NCI-H345 treated with DMSO at 0.1 percent for 48 hours (cell line): ENCODE data around the gene KLF6.
A peak's percentile ranks its signal among the peaks of the same experiment; 100 is the strongest.

Source experiments
- DNase-seq: peaks from one replicate; lab custom pipeline; 2025; ENCODE audit not compliant: unreplicated experiment; lab: John Stamatoyannopoulos, UW

KLF6 gene

DNA sequence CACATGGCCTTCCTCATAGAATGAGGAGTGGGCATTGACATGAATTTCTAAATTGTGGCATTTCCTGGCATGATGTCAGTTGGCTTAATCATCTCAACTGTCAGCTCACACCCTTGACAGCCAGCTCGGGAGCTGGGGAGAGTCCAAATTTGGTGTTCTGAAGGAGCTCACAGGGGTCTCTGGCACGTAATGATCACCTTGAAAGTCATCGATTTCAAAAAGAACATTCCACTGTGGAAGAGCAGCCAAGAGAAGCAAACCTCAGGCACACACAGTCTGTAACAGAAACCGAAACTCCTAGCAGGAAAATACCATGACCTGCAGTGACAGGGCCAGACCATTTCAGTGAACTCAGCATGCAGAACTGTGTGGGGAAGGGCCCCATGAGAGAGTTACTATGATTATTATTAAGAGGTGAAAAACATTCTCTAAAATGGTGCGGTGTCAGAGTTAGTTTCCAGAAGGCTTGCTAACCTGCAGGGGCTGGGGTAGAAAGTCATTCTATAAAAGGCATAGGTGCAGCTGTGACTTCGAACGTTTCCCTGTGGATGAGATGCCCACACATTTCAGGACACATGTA, 26.4 kb upstream of the KLF6 start:
- DNase-seq = no peak

DNA sequence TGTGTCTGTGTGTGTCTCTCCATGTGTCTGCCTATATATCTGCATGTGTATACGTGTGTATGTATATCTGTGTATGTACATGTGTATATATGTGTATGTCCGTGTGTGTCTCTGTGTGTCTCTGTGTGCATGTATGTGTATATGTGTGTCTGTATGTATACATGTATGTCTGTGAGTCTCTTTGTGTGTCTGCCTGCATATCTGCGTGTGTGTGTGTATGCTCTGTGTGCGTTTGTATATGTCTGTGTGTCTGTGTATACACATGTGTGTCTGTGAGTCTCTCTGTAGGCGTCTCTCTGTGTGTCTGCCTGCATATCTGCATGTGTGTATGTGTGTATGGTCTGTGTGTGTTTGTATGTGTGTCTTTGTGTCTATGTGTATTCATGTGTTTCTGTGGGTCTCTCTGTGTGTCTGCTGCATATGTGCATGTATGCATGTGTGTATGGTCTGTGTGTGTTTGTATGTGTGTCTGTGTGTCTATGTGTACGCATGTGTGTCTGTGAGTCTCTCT, 23.7 kb upstream of the KLF6 start:
- DNase-seq = no peak

- no peak for DNase-seq
Measured at GRCh38 chr10:3807928-3808496, 23.0 kb upstream of the KLF6 start.

DNA sequence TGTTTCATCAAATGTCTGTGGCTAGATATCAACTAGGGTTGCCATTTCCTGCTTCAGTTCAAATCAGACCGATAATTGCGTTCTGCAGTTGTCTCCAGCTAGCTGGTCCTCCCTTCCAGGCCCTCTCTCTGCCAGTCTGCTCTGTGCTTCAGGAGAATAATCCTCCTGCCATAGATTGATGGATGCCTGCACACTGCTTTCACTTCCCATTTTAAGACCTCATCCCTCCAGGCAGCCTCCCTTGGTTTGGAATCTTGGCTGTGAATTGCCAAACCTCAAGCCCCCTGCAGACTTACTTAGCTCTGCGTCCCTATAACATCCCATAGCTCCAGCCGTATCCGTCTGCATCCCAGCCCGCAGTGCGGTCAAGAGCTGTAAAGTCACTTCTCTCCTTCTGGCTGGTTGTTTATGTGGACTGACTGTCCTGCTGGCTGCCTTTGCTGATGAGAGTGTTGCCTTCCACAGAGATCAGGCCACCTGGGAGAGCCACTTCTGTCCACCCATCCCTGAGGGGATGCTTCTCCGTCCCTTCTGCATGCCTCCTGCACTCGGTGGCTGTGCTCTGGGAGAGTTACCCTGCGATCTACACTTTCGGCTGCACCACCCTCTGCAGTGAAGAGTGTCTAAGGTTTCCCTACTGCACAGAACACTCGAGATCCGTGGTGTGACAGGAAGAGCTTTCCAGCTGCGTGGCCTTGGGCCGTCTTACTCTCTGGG, 22.4 kb upstream of the KLF6 start:
- DNase-seq = no peak

DNA sequence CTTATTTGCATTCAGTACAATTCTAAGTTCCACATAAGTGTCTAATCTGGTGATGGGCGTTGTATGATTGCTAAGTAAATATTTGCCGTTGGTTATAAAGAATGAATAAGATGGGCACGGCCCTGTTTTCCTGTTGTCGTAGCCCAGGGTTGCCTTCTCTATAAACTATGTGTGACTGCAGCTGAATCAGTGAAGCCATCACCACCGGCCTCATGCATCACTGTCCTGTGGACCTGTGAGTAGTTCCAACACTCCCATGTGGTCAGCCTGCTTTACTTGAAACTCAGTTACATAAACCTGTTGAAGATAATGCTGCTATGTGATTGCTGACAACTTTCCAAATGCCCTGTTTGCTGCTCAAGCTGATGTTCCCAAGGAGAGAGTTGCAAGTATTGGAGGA, 21.6 kb upstream of the KLF6 start:
- peak; percentile 41 for DNase-seq

- peak; percentile 45 for DNase-seq
Measured at GRCh38 chr10:3805791-3806461, 20.9 kb upstream of the KLF6 start.

DNA sequence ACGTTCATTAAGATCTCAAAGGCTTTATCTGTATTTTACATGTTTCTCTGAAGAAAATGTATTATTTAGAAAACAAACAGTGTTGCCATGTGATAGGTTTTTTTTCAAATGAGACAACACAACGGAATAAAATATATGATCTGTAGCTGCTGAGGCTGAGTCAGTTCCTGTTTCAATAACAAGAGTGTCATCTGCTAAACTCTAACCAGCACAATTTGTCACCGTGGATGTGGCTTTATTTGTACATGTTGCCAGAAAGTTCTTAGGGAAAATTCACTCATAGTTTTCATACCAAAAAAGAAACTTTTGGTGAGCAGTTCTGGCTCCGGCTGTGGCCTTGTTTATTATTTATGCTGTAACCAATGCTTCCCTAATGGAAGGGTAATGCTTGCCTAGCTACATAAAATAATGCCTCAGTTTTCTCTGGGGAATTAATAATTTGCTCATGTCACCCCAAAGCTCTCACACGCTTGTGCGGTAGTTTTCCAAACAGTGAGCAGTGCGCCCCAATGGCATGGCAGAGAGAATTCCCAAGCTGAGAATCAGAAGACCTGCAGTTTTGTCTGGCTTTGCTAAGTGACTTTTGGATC, 20.3 kb upstream of the KLF6 start:
- no peak for DNase-seq

GRCh38 chr10:3803927-3804741, 19.1 kb upstream of the KLF6 start:
- peak; percentile 22 for DNase-seq

GRCh38 chr10:3803295-3803926, 18.4 kb upstream of the KLF6 start:
- no peak for DNase-seq

GRCh38 chr10:3802526-3803265, 17.7 kb upstream of the KLF6 start:
- DNase-seq = no peak

DNA sequence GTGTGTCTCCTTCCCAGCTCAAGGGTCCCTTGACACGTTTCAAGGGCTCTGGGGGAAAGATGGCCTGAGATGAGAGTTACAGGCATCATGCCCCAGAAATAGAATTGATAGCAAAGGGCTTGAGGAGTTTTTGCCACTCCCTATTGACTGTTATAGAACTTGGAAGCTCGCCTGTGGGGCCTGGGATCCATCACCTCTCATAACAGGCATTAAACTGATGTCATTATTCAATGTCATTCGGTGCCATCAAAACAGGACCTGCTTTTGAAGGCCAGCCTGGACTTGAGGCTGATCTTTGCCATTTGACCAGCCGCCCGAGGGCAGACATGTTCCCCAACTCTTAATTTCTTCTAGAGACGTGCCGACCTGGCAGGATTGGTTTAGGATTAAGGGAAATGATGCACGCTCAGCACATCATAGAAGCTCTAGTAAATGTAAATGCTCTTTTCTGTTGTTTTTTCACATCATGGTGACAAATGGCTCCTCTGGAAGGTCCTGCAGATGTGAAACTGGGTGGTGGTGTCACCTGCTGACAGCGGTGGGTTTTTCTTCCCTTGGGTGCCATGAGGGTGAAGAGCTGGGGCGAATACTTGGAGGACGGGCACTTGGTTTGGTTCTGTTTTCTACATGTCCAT, 16.7 kb upstream of the KLF6 start:
- no peak for DNase-seq

DNA sequence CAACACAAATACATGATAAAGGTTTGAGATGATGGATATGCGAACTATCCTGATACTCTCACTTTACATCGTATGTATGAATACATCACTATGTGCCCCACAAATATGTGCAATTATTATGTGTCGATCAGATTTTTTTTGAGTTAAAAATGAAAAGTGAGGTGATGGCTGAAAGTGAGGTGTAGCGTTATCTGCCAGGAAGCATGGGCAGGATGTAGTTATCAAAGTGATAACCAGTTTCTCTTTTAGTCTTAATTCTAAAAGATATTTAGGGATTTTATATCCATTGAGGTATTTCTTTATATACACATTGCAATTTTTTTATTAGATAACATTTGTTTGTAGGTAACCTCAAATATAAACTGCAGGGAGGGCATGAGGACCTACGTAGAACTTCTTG, 15.6 kb upstream of the KLF6 start:
- no peak for DNase-seq

DNA sequence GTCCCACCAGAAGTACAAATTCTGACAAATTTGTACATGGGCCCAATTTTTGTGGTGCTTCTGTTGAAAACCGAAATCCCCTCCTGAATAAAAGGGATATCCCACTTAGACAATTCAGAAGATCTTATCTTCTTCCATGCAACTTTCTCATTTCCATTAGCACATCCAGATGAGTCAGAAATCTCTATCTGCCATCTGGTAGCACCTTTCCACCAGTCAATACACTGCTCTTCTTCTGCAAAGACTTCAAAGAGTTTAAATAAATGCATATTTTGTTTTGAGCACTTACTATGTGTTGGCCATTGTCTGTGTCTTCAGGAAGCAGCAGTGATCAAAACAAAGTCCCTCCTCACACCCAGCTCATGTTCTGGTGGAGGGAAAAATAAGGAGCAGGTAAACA, 12.7 kb upstream of the KLF6 start:
- DNase-seq = no peak

DNA sequence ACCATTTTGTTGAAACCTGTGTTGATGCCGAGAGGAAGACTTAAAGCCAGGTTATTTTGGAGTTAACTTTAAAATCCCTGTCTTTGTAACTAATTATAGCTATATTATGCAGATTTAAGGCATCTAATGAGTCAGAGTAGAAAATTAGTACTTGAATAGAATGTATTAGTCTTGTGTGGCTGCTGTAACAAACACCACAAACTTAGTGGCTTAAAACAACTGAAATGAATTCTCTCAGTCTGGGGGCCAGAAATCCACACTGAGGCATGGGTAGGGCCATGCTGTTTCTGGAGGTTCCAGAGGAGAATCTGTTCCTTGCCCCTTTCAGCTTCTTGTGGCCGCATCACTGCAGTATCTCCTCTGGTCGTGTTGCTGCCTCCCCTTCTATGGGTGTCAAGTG, 8.5 kb upstream of the KLF6 start:
- no peak for DNase-seq

DNA sequence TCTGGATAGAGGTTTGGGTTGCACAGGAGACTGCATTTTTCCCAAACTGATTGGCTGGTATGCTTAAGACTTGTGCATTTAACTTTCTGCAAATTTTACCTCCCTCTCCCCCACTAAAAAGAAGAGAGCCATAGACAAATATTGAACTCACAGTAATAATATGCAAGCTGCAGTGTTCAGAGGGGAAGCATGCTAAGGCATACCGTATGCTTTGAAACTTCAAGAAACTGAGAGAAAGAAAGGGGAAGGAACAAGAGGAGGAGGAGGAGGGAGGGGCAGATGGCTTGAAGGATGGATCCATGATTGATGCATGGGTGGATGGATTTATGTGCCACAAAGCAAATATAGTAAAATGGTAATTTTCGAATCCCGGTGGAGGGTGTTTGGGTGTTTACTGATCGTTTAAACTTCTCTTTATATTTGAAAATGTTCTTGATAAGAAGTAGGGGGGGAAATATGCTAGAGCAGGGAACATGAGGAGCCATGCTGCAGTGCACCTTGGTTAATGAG, 7.8 kb upstream of the KLF6 start:
- DNase-seq = no peak

DNA sequence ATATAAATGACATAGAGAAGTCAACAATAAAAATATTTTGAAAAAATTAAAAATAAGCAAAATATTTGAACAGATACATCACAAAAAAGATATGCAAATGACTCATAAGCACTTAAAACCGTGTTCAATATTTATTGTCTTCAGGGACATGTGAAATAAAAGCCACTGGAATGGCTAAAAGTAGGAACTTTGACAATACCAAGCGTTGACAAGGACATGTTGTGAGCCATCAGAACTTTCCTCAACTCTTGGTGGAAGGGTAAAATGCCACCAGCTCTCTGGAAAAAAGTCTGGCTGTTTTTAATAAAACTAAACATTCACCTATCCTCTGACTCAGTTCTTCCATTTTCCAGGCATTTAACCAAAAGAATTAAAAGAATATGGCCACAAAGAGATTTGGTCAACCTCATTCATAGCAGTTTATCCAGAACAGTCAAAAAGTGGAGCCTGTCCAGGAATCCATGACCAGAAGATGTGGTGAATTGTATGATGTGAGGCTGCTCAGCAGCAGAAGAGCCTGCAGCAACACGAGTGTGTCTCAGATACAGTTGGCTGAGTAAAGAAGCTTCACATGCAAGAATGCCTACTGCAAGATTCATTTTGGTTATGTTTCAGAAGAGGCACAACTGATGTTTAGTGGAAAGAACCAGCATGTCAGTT, 7.1 kb upstream of the KLF6 start:
- DNase-seq = no peak

DNA sequence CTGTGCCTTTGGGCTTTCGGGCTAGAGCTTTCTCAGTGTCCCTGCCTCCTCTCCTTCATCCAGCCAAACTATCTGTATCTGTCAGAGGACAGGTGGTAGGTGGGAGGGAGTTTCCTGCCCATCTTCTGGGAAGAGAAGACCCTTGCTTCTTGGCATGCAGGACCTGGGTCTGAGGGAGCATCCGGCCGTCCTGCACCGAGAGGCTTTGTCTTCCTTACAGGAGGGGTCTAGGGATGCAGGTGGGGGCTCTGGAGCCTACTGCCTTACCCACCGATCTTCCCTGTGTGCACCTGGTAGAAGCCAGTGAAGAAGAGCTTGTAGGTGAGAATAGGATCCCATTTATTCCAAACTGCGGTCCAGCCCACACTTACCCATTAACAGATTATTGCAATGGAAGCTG, 5.8 kb upstream of the KLF6 start:
- no peak for DNase-seq

DNA sequence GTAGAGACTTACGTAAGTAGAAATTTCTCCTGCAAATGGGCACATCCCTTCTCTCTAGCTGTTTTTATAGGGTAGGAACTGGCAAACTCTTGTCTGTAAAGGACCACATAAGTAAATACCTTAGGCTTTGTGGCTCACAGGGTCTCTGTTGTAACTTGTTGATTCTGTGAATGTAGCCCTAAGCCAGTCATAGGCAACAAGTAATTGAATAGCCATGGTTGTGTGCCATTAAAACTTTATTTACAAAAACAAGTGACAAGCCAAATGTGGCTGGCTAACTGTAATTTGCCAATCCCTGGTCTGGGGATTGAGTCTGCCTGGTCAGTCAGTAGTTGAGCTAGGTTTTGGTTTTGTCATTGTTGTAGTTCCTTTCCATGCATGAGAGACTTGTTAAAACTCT, 5.3 kb upstream of the KLF6 start:
- no peak for DNase-seq
